B cell (primary cell): ENCODE measurements around the gene NTSR2.

Experiments
- CTCF ChIP-seq: fragments of 200-600 bp; IDR thresholded peaks from one replicate; pipeline ENCODE4 v1.8.0; 2022; ENCODE audit warnings: antibody characterized with exemption, mild to moderate bottlenecking
- EZH2 ChIP-seq: IDR thresholded peaks from 2 replicates; pipeline ENCODE4 v1.6.1; 2012; ENCODE audit warnings: borderline replicate concordance, low read depth, mild to moderate bottlenecking, moderate library complexity, low read length; ENCODE audit not compliant: insufficient read depth, poor library complexity, severe bottlenecking

- TF ChIP-seq CTCF (no peak), EZH2 (no peak)
Measured at GRCh38 chr2:11679486-11680181, 9.6 kb upstream of the NTSR2 start.
